ENCODE results near the gene BCL2.
A peak's percentile ranks its signal among the peaks of the same experiment; 100 is the strongest.

The BCL2 gene

GRCh38 chr18:63259567-63260379 lies 59.8 kb downstream of the BCL2 start:
- no peak overlapping the region for H3K4me3 Mint-ChIP-seq
- no peaks in the 10 kb centered on the region for H3K9me3 Mint-ChIP-seq

GRCh38 chr18:63258749-63259566 lies 60.6 kb downstream of the BCL2 start:
- H3K27ac Mint-ChIP-seq = peak overlapping the region; percentile 42
- H3K4me3 Mint-ChIP-seq = no peak overlapping the region
- H3K9me3 Mint-ChIP-seq = no peaks in the 10 kb centered on the region
- DNase-seq (no peak), ATAC-seq (replicated peaks) (no peak)
- no peaks in the 10 kb centered on the region for H3K27me3 Mint-ChIP-seq
- H3K4me1 Mint-ChIP-seq = peaks cover 41 to 78% of the 10 kb centered on the region in 2 donors
- H3K36me3 Mint-ChIP-seq = peaks cover 34 to 79% of the 10 kb centered on the region in 2 donors

More at GRCh38 chr18:63259567-63260379, 59.8 kb downstream of the BCL2 start:
- ATAC-seq (replicated peaks) (no peak), DNase-seq (no peak)
- no peaks in the 10 kb centered on the region for H3K27me3 Mint-ChIP-seq
- peaks cover 42 to 73% of the 10 kb centered on the region in 2 donors for H3K4me1 Mint-ChIP-seq
- H3K36me3 Mint-ChIP-seq = peaks cover 38 to 79% of the 10 kb centered on the region in 2 donors
- H3K27ac Mint-ChIP-seq = no peak overlapping the region

GRCh38 chr18:63257453-63257852 lies 62.1 kb downstream of the BCL2 start:
- peaks cover 39 to 77% of the 10 kb centered on the region in 2 donors for H3K4me1 Mint-ChIP-seq

GRCh38 chr18:63255435-63255834 lies 64.1 kb downstream of the BCL2 start:
- no peaks in the 10 kb centered on the region for H3K27me3 Mint-ChIP-seq
- H3K4me1 Mint-ChIP-seq = peaks cover 35 to 73% of the 10 kb centered on the region in 2 donors
- DNase-seq = no peak
- peak; percentile 66 to 82 for ATAC-seq (replicated peaks)
- H3K36me3 Mint-ChIP-seq = peaks cover 31 to 73% of the 10 kb centered on the region in 2 donors
- H3K9me3 Mint-ChIP-seq = peaks cover 5 to 6% of the 10 kb centered on the region in 2 donors
- H3K4me3 Mint-ChIP-seq = no peak overlapping the region
- H3K27ac Mint-ChIP-seq = peak overlapping the region; percentile 20

More at GRCh38 chr18:63257453-63257852, 62.1 kb downstream of the BCL2 start:
- ATAC-seq (replicated peaks) = no peak
- H3K27me3 Mint-ChIP-seq = no peaks in the 10 kb centered on the region
- H3K9me3 Mint-ChIP-seq = peaks cover 3% of the 10 kb centered on the region in 2 donors
- DNase-seq = no peak
- peaks cover 31 to 82% of the 10 kb centered on the region in 2 donors for H3K36me3 Mint-ChIP-seq
- H3K27ac Mint-ChIP-seq = peak overlapping the region; percentile 39
- no peak overlapping the region for H3K4me3 Mint-ChIP-seq

- H3K4me3 Mint-ChIP-seq = no peak overlapping the region
- H3K4me1 Mint-ChIP-seq = peaks cover 35 to 69% of the 10 kb centered on the region in 2 donors
- H3K27ac Mint-ChIP-seq = peak overlapping the region; percentile 47
- DNase-seq = no peak
- ATAC-seq (replicated peaks) = peak; percentile 7 to 24
- H3K36me3 Mint-ChIP-seq = peaks cover 33 to 71% of the 10 kb centered on the region in 2 donors
- no peaks in the 10 kb centered on the region for H3K27me3 Mint-ChIP-seq
- H3K9me3 Mint-ChIP-seq = peaks cover 6 to 8% of the 10 kb centered on the region in 2 donors
These were observed 64.7 kb downstream of the BCL2 start for GRCh38 chr18:63254716-63255399.

- no peak for DNase-seq
- Mint-ChIP-seq H3K27me3 (no peaks in the 10 kb centered on the region), H3K4me1 (peaks cover 33 to 71% of the 10 kb centered on the region in 2 donors), H3K9me3 (peaks cover 6 to 9% of the 10 kb centered on the region in 2 donors), H3K4me3 (no peak overlapping the region), H3K36me3 (peaks cover 33 to 70% of the 10 kb centered on the region in 2 donors), H3K27ac (peak overlapping the region; percentile 62)
- no peak for ATAC-seq (replicated peaks)
These were observed 65.9 kb downstream of the BCL2 start for GRCh38 chr18:63253428-63254372.

GRCh38 chr18:63253014-63253413 lies 66.6 kb downstream of the BCL2 start:
- no peak overlapping the region for H3K4me3 Mint-ChIP-seq

GRCh38 chr18:63249771-63250170 lies 69.8 kb downstream of the BCL2 start:
- peaks cover 8 to 9% of the 10 kb centered on the region in 2 donors for H3K9me3 Mint-ChIP-seq
- H3K27ac Mint-ChIP-seq = peak overlapping the region; percentile 84
- H3K27me3 Mint-ChIP-seq = no peaks in the 10 kb centered on the region

More at GRCh38 chr18:63253014-63253413, 66.6 kb downstream of the BCL2 start:
- H3K9me3 Mint-ChIP-seq = peaks cover 6 to 9% of the 10 kb centered on the region in 2 donors
- no peak for DNase-seq
- ATAC-seq (replicated peaks) = no peak
- peak overlapping the region; percentile 62 for H3K27ac Mint-ChIP-seq
- peaks cover 33 to 68% of the 10 kb centered on the region in 2 donors for H3K4me1 Mint-ChIP-seq
- H3K27me3 Mint-ChIP-seq = no peaks in the 10 kb centered on the region
- H3K36me3 Mint-ChIP-seq = peaks cover 36 to 72% of the 10 kb centered on the region in 2 donors

GRCh38 chr18:63247926-63248325 lies 71.6 kb downstream of the BCL2 start:
- Mint-ChIP-seq H3K27me3 (no peaks in the 10 kb centered on the region), H3K4me3 (no peak overlapping the region), H3K36me3 (peaks cover 48 to 71% of the 10 kb centered on the region in 2 donors), H3K9me3 (peaks cover 8 to 9% of the 10 kb centered on the region in 2 donors), H3K4me1 (peaks cover 26 to 56% of the 10 kb centered on the region in 2 donors), H3K27ac (no peak overlapping the region)
- no peak for DNase-seq
- ATAC-seq (replicated peaks) = no peak

More at GRCh38 chr18:63249771-63250170, 69.8 kb downstream of the BCL2 start:
- peak overlapping the region in 1 of 2 donors; percentile 4 for H3K4me3 Mint-ChIP-seq
- ATAC-seq (replicated peaks) (peak; percentile 50 to 56), DNase-seq (no peak)
- H3K4me1 Mint-ChIP-seq = peaks cover 28 to 63% of the 10 kb centered on the region in 2 donors
- peaks cover 41 to 75% of the 10 kb centered on the region in 2 donors for H3K36me3 Mint-ChIP-seq

GRCh38 chr18:63247506-63247905 lies 72.1 kb downstream of the BCL2 start:
- no peak overlapping the region for H3K27ac Mint-ChIP-seq
- no peak for ATAC-seq (replicated peaks)
- no peak overlapping the region for H3K4me3 Mint-ChIP-seq
- H3K27me3 Mint-ChIP-seq = no peaks in the 10 kb centered on the region
- peaks cover 50 to 71% of the 10 kb centered on the region in 2 donors for H3K36me3 Mint-ChIP-seq
- H3K4me1 Mint-ChIP-seq = peaks cover 24 to 56% of the 10 kb centered on the region in 2 donors
- H3K9me3 Mint-ChIP-seq = peaks cover 5 to 7% of the 10 kb centered on the region in 2 donors
- DNase-seq = no peak

GRCh38 chr18:63245600-63245999 lies 74.0 kb downstream of the BCL2 start:
- Mint-ChIP-seq H3K4me1 (peaks cover 20 to 49% of the 10 kb centered on the region in 2 donors), H3K27ac (no peak overlapping the region), H3K9me3 (peaks cover 2 to 4% of the 10 kb centered on the region in 2 donors), H3K36me3 (peaks cover 55 to 76% of the 10 kb centered on the region in 2 donors), H3K27me3 (no peaks in the 10 kb centered on the region), H3K4me3 (no peak overlapping the region)
- ATAC-seq (replicated peaks) = no peak
- no peak for DNase-seq

- H3K4me3 Mint-ChIP-seq = no peak overlapping the region
- no peak overlapping the region for H3K27ac Mint-ChIP-seq
- H3K27me3 Mint-ChIP-seq = no peaks in the 10 kb centered on the region
- peaks cover 15 to 44% of the 10 kb centered on the region in 2 donors for H3K4me1 Mint-ChIP-seq
- peaks cover 51 to 79% of the 10 kb centered on the region in 2 donors for H3K36me3 Mint-ChIP-seq
- no peak for DNase-seq
- H3K9me3 Mint-ChIP-seq = peaks cover 0 to 2% of the 10 kb centered on the region in 2 donors
- ATAC-seq (replicated peaks) = no peak
These were observed 75.0 kb downstream of the BCL2 start for GRCh38 chr18:63244607-63245006.

- DNase-seq (no peak), ATAC-seq (replicated peaks) (no peak)
- Mint-ChIP-seq H3K27ac (no peak overlapping the region), H3K36me3 (peaks cover 50 to 73% of the 10 kb centered on the region in 2 donors), H3K9me3 (peaks cover 0 to 2% of the 10 kb centered on the region in 2 donors), H3K4me3 (no peak overlapping the region), H3K27me3 (no peaks in the 10 kb centered on the region), H3K4me1 (peaks cover 12 to 44% of the 10 kb centered on the region in 2 donors)
These were observed 77.8 kb downstream of the BCL2 start for GRCh38 chr18:63241760-63242159.

Measured in stimulated activated naive B cell treated with anti-CD40 and anti-IgM and Interleukin-4, amounts not matched to agents 10 μg/mL and 1 μg/mL and 100 μg/mL, for 72 hours (primary cell).